ENCODE results near the gene UBTFL1.

- TF ChIP-seq CTCF (IDR thresholded peaks at IDR 0.05) (no peak), ZFX (IDR thresholded peaks at IDR 0.05; ENCODE audit: borderline replicate concordance) (no peak)
Observed at GRCh38 chr11:90135016-90135415, 49.3 kb downstream of the UBTFL1 start.

All from 22Rv1 (cell line).